Measurements from ENCODE around the gene DDX39A.
A peak's percentile ranks its signal among the peaks of the same experiment; 100 is the strongest.

Gene DDX39A

GRCh38 chr19:14416817-14417231, 2.3 kb downstream of the DDX39A start:
- no peaks in the 10 kb centered on the region for H3K27me3 ChIP-seq (ENCODE audit: insufficient read depth, low read length, poor library complexity)
- no peak overlapping the region for H3K4me2 ChIP-seq (ENCODE audit: low read length)
- H3K18ac ChIP-seq (ENCODE audit: low read length): no peak overlapping the region
- H3K79me1 ChIP-seq (ENCODE audit: low read length): peaks cover 16% of the 10 kb centered on the region
- H3K4ac ChIP-seq (ENCODE audit: low read depth, low read length): no peak overlapping the region
- no peak overlapping the region for H2BK5ac ChIP-seq (ENCODE audit: low read length)
- no peak overlapping the region for H2BK120ac ChIP-seq (ENCODE audit: low read depth, low read length)
- peak overlapping the region; percentile 7 for H3K9ac ChIP-seq (ENCODE audit: low read length)
- H3K36me3 ChIP-seq (ENCODE audit: control insufficient read depth, insufficient read depth, low read length): peaks cover 8% of the 10 kb centered on the region
- H3K56ac ChIP-seq (ENCODE audit: low read length): peak overlapping the region; percentile 47
- H2AK5ac ChIP-seq (ENCODE audit: low read length): no peak overlapping the region
- whole genome bisulfite sequencing (ENCODE audit: extremely low coverage, insufficient coverage, low lambda C conversion rate): no CpG with 5 or more reads among the region's 6 CpGs
- H3K79me2 ChIP-seq (ENCODE audit: control insufficient read depth, insufficient read depth, low read length): peaks cover 67% of the 10 kb centered on the region
- H2BK15ac ChIP-seq (replicated peaks; ENCODE audit: low read depth): no peak overlapping the region
- H4K8ac ChIP-seq (ENCODE audit: low read depth, low read length): no peak overlapping the region
- no peak overlapping the region for H3K4me3 ChIP-seq (ENCODE audit: low read length)
- DNase-seq: no peak
- no peaks in the 10 kb centered on the region for H3K4me1 ChIP-seq (ENCODE audit: control insufficient read depth, low read depth, low read length)
- H3K27ac ChIP-seq (ENCODE audit: low read depth, low read length): no peak overlapping the region
- no peak overlapping the region for H4K5ac ChIP-seq (ENCODE audit: low read length)
- no peak overlapping the region for H3K23ac ChIP-seq (ENCODE audit: low read length)

- Histone ChIP-seq H3K56ac (ENCODE audit: low read length) (no peak overlapping the region), H3K27me3 (ENCODE audit: insufficient read depth, low read length, poor library complexity) (no peaks in the 10 kb centered on the region), H2AK5ac (ENCODE audit: low read length) (no peak overlapping the region), H3K79me1 (ENCODE audit: low read length) (peaks cover 21% of the 10 kb centered on the region), H3K79me2 (ENCODE audit: control insufficient read depth, insufficient read depth, low read length) (peaks cover 69% of the 10 kb centered on the region), H3K4me2 (ENCODE audit: low read length) (no peak overlapping the region), H3K4me1 (ENCODE audit: control insufficient read depth, low read depth, low read length) (no peaks in the 10 kb centered on the region), H3K23ac (ENCODE audit: low read length) (no peak overlapping the region), H3K4me3 (ENCODE audit: low read length) (no peak overlapping the region), H4K8ac (ENCODE audit: low read depth, low read length) (no peak overlapping the region), H3K18ac (ENCODE audit: low read length) (no peak overlapping the region), H3K36me3 (ENCODE audit: control insufficient read depth, insufficient read depth, low read length) (peaks cover 17% of the 10 kb centered on the region), H2BK120ac (ENCODE audit: low read depth, low read length) (no peak overlapping the region), H3K9ac (ENCODE audit: low read length) (no peak overlapping the region), H2BK5ac (ENCODE audit: low read length) (no peak overlapping the region), H2BK15ac (replicated peaks; ENCODE audit: low read depth) (no peak overlapping the region), H3K4ac (ENCODE audit: low read depth, low read length) (no peak overlapping the region), H3K27ac (ENCODE audit: low read depth, low read length) (no peak overlapping the region), H4K5ac (ENCODE audit: low read length) (no peak overlapping the region)
- DNase-seq: no peak
- no CpG with 5 or more reads among the region's 8 CpGs for WGBS (ENCODE audit: extremely low coverage, insufficient coverage, low lambda C conversion rate)
Measured at GRCh38 chr19:14414926-14415690, 4.0 kb downstream of the DDX39A start.

- H2BK15ac ChIP-seq (replicated peaks; ENCODE audit: low read depth): no peak overlapping the region
- no peak overlapping the region for H3K27ac ChIP-seq (ENCODE audit: low read depth, low read length)
- H3K4me1 ChIP-seq (ENCODE audit: control insufficient read depth, low read depth, low read length): no peaks in the 10 kb centered on the region
- H2BK120ac ChIP-seq (ENCODE audit: low read depth, low read length): no peak overlapping the region
- H3K23ac ChIP-seq (ENCODE audit: low read length): no peak overlapping the region
- no peak for DNase-seq
- no peak overlapping the region for H4K8ac ChIP-seq (ENCODE audit: low read depth, low read length)
- no peak overlapping the region for H2AK5ac ChIP-seq (ENCODE audit: low read length)
- no peak overlapping the region for H2BK5ac ChIP-seq (ENCODE audit: low read length)
- H3K18ac ChIP-seq (ENCODE audit: low read length): no peak overlapping the region
- H3K4me2 ChIP-seq (ENCODE audit: low read length): no peak overlapping the region
- peaks cover 21% of the 10 kb centered on the region for H3K79me1 ChIP-seq (ENCODE audit: low read length)
- no peak overlapping the region for H3K56ac ChIP-seq (ENCODE audit: low read length)
- no peak overlapping the region for H3K4ac ChIP-seq (ENCODE audit: low read depth, low read length)
- no peak overlapping the region for H3K9ac ChIP-seq (ENCODE audit: low read length)
- no CpG with 5 or more reads among the region's 3 CpGs for WGBS (ENCODE audit: extremely low coverage, insufficient coverage, low lambda C conversion rate)
- H3K4me3 ChIP-seq (ENCODE audit: low read length): no peak overlapping the region
- H3K27me3 ChIP-seq (ENCODE audit: insufficient read depth, low read length, poor library complexity): no peaks in the 10 kb centered on the region
- peaks cover 68% of the 10 kb centered on the region for H3K79me2 ChIP-seq (ENCODE audit: control insufficient read depth, insufficient read depth, low read length)
- H3K36me3 ChIP-seq (ENCODE audit: control insufficient read depth, insufficient read depth, low read length): peaks cover 22% of the 10 kb centered on the region
- H4K5ac ChIP-seq (ENCODE audit: low read length): no peak overlapping the region
Measured at GRCh38 chr19:14413693-14414181, 5.4 kb downstream of the DDX39A start.

- Histone ChIP-seq H2BK15ac (replicated peaks; ENCODE audit: low read depth) (no peak overlapping the region), H3K4me3 (ENCODE audit: low read length) (no peak overlapping the region), H3K79me1 (ENCODE audit: low read length) (peaks cover 21% of the 10 kb centered on the region), H2BK5ac (ENCODE audit: low read length) (no peak overlapping the region), H3K18ac (ENCODE audit: low read length) (no peak overlapping the region), H3K23ac (ENCODE audit: low read length) (no peak overlapping the region), H3K4ac (ENCODE audit: low read depth, low read length) (no peak overlapping the region), H3K4me2 (ENCODE audit: low read length) (no peak overlapping the region), H3K36me3 (ENCODE audit: control insufficient read depth, insufficient read depth, low read length) (peaks cover 22% of the 10 kb centered on the region), H3K27me3 (ENCODE audit: insufficient read depth, low read length, poor library complexity) (no peaks in the 10 kb centered on the region), H2AK5ac (ENCODE audit: low read length) (no peak overlapping the region), H3K56ac (ENCODE audit: low read length) (no peak overlapping the region), H3K79me2 (ENCODE audit: control insufficient read depth, insufficient read depth, low read length) (peaks cover 62% of the 10 kb centered on the region), H3K27ac (ENCODE audit: low read depth, low read length) (no peak overlapping the region), H3K4me1 (ENCODE audit: control insufficient read depth, low read depth, low read length) (no peaks in the 10 kb centered on the region), H4K5ac (ENCODE audit: low read length) (no peak overlapping the region), H4K8ac (ENCODE audit: low read depth, low read length) (no peak overlapping the region), H2BK120ac (ENCODE audit: low read depth, low read length) (no peak overlapping the region), H3K9ac (ENCODE audit: low read length) (no peak overlapping the region)
- no CpG with 5 or more reads among the region's 15 CpGs for WGBS (ENCODE audit: extremely low coverage, insufficient coverage, low lambda C conversion rate)
- no peak for DNase-seq
Measured at GRCh38 chr19:14412996-14413692, 6.0 kb downstream of the DDX39A start.

GRCh38 chr19:14412324-14412995, 6.7 kb downstream of the DDX39A start:
- H3K4me1 ChIP-seq (ENCODE audit: control insufficient read depth, low read depth, low read length): no peaks in the 10 kb centered on the region
- no peak overlapping the region for H4K8ac ChIP-seq (ENCODE audit: low read depth, low read length)
- no peak overlapping the region for H3K4me3 ChIP-seq (ENCODE audit: low read length)
- no peak overlapping the region for H3K9ac ChIP-seq (ENCODE audit: low read length)
- peaks cover 55% of the 10 kb centered on the region for H3K79me2 ChIP-seq (ENCODE audit: control insufficient read depth, insufficient read depth, low read length)
- H2BK120ac ChIP-seq (ENCODE audit: low read depth, low read length): no peak overlapping the region
- peaks cover 24% of the 10 kb centered on the region for H3K36me3 ChIP-seq (ENCODE audit: control insufficient read depth, insufficient read depth, low read length)
- peaks cover 21% of the 10 kb centered on the region for H3K79me1 ChIP-seq (ENCODE audit: low read length)
- no peaks in the 10 kb centered on the region for H3K27me3 ChIP-seq (ENCODE audit: insufficient read depth, low read length, poor library complexity)
- H3K27ac ChIP-seq (ENCODE audit: low read depth, low read length): no peak overlapping the region
- H4K5ac ChIP-seq (ENCODE audit: low read length): no peak overlapping the region
- no peak for DNase-seq
- no peak overlapping the region for H3K23ac ChIP-seq (ENCODE audit: low read length)
- no peak overlapping the region for H3K18ac ChIP-seq (ENCODE audit: low read length)
- no peak overlapping the region for H3K4me2 ChIP-seq (ENCODE audit: low read length)
- no CpG with 5 or more reads among the region's 25 CpGs for WGBS (ENCODE audit: extremely low coverage, insufficient coverage, low lambda C conversion rate)
- no peak overlapping the region for H3K4ac ChIP-seq (ENCODE audit: low read depth, low read length)
- no peak overlapping the region for H2AK5ac ChIP-seq (ENCODE audit: low read length)
- H2BK5ac ChIP-seq (ENCODE audit: low read length): no peak overlapping the region
- no peak overlapping the region for H3K56ac ChIP-seq (ENCODE audit: low read length)
- H2BK15ac ChIP-seq (replicated peaks; ENCODE audit: low read depth): no peak overlapping the region

Measured in mesendoderm (in vitro differentiated cells).